Hematopoietic multipotent progenitor cell treated with erythropoietin and hydrocortisone succinate and interleukin-3 and kit ligand, for 4 days (in vitro differentiated cells): Measurements from ENCODE around the gene MAGEA9B.
"Not testable (repeated sequence)": the region's sequence is repeated elsewhere in the genome, so short reads cannot be mapped to it uniquely, and the experiment has no call there.

ENCODE experiments used
- DNase-seq: peaks from one replicate; pipeline ENCODE4 v3.0.0-alpha.2; 2015

Gene MAGEA9B

DNA sequence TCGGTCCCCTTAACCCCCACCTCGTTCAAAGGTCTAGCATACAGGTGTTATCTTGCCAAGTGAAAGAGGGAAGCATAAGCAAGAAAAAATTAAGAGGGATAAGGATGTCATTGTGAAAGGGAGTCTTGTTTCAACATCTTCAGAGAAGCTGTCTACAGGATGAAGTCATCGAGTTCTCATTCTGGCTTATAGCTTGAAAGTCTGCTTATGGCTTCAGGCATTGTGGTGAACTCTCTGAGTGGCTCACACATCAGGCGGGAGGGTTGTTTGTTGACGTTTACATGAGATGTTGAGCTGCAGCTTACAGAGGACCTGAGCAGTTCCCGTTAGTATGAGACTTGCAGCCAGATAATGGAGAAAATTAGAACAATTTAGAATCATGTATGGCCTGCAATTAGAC, 16.6 kb downstream of the MAGEA9B start:
- DNase-seq, result no peak

DNA sequence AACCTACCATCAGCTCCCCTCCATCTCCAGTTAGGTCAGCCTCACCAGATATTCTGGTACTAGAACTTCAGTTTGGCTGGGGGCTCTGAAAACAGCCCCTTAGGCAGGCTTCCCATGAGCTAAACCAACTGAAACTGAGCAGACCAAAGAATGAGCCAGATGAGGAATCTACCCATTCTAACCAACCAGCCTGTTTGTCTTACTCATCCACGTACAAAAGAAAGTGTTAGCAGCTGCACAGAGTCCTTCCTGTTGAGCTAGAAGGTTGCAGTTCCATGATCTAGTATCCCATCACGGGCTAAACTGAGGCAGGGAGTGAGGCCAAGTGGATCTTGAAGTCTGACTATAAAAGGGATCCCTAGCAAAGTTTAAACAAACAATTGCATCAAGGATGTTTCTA, 17.5 kb downstream of the MAGEA9B start:
- no peak for DNase-seq

DNA sequence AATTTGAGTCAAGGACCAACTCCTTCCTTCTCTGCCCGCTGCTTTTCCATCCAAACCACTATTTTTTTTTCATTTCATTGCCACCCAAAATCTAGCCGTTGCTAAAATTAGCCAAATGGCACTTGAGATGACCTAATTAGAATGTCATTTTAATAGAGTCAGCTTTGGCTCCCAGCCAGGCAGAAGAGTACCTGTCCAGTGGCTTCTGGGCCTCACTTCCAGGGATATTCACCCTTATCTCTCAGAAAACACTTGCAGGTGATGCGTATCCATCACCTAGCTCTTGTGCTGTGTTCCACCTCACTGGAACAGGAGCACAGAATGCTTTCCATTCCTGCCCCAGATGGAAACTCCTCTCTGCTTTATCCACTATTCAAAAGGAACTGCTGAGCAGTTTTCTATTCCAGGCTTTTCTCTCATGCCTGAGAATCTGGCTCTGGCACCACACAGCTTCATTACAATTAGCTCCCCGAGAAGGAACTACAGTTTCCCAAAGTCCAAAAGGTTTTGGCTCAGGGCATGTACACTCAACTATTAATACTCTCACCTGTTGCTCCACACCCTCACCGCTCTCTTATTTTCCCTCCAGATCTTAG, 18.5 kb downstream of the MAGEA9B start:
- DNase-seq, result no peak

GRCh38 chrX:149567621-149568417, 19.4 kb downstream of the MAGEA9B start:
- DNase-seq, result no peak

DNA sequence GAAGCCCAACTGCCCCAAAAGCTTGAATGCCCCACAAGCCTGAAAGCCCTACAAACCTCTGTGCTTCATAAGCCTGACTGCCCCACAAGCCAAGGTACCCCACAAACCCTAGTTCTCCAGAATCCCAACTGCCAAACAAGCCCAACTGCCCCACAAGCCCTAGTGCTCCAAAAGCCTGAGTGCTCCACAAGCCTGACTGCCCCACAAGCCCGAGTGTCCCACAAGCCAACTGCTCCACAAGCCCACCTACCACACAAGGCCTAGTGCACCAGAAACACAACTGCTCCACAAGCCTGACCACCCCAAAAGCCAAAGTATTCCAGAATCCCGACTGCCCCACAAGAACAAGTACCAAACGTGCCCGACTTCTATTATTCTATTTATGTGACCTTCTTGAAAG, 23.9 kb downstream of the MAGEA9B start:
- no peak for DNase-seq

- not testable (repeated sequence) for DNase-seq
These were observed 32.0 kb downstream of the MAGEA9B start for GRCh38 chrX:149555251-149555650.

- not testable (repeated sequence) for DNase-seq
These were observed 35.4 kb downstream of the MAGEA9B start for GRCh38 chrX:149551939-149552248.

DNA sequence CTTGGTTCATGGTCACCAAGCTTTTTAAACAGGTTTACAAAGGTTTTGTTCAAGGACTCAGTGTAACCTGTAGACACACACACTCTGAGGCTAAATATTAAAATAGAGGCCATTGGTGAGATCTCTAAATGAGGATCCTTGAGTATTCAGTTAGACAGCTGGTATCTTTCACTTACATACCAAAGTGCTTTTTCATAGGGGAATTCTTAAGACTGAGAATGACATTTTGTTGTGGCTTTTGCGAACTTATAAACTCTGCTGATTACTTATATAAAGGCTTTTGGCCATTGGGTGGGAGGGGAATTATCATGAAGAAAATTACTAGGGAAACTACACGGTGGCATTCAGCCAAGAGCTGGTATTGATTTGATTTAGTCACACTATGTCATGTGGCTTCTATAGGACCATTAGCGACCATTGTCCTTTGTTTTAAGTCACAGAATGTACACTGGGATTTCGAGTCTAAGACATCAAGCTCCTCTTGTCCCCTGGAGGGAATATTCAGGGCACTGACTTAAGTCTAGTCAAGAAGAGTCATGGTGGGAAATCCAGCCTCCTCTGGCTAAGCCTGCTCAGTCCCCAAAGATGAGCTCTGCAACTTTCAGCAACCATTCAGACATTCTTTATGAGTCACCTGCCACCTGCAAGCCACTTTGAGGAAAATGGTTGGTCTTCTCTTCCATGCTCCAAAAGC, 35.9 kb downstream of the MAGEA9B start:
- not testable (repeated sequence) for DNase-seq

GRCh38 chrX:149550454-149550853, 36.8 kb downstream of the MAGEA9B start:
- not testable (repeated sequence) for DNase-seq

DNA sequence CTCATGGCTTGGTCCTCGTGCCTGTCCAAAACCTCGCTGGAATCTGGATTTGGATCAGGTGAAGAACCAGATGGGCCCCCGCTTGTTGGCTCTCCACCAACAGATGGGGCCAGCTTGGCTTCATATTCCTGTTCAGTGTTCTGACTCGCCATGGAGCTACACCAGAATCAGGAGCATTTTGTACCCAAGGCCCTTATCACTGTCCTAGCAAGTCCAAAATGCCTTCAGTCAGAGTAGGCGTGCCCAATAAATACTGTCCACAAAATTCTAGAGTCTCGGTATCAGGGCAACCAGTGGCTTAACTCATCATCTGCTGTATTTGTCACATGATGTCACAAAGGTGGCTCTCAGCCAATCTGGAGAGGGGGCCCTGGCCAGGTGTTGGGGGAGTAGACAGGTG, 37.6 kb downstream of the MAGEA9B start, which contains the start of gene HSFX3:
Gene HSFX3, minus strand, starts transcription at position 224 of the 400 bp plus-strand sequence. Its CDS starts 72 bp downstream, at position 152.
- not testable (repeated sequence) for DNase-seq

DNA sequence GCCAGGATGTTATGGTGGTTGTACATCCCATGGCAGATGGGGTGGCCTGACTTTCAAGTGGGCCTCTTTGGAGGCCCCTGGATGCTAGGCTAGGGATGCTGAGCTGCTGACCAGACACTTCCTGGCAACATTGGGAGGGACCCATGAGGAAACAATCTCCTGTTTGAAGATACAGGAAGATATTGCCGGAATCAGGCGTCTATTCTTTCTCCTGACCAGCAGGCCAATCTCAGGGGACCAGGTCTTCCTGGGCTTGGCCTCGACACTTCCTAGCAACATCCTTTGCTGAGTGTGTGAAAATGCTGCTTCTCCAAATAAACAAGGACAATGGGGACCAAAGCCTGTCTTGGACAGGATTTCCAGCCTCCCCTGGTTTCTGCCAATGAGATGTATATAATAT, 39.5 kb downstream of the MAGEA9B start:
- DNase-seq, result not testable (repeated sequence)

- DNase-seq, result not testable (repeated sequence)
These were observed 40.3 kb downstream of the MAGEA9B start for GRCh38 chrX:149546962-149547361.

GRCh38 chrX:149545545-149546543, 41.4 kb downstream of the MAGEA9B start:
- DNase-seq, result not testable (repeated sequence)

DNA sequence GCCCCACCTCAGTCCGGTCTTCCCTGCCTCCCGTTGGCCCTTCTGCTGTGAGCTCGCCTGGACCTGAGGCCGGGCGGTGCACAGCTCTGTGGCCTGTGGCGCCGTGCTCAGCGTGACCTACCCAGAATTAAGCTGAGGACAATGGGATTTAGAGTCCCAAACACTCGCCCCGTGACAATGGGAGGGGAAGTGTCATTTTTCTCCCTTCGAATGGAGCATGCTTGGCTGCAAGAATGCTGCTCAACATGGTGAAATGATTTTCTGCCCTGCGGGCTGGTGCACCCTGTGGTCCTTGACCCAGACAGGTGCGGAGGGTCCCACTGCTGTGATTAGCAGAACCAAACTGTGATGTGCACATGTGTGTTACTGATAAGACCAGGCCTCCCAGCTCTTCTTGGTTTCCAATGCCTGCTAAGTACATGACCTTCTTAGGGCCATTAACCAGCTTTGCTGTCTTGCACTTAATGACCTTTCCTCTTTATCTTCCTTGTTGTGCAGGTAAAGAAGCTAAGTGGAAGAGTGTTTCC, 45.7 kb downstream of the MAGEA9B start:
- peak; percentile 46 for DNase-seq

GRCh38 chrX:149540621-149541520, 46.4 kb downstream of the MAGEA9B start, which contains the start of gene EOLA1:
Gene EOLA1, plus strand, starts transcription at chrX:149541012. Its CDS starts 4,619 bp downstream, at chrX:149545631.
- DNase-seq, result peak; percentile 97

- DNase-seq, result peak; percentile 95
These were observed 47.1 kb downstream of the MAGEA9B start for GRCh38 chrX:149540131-149540620.

GRCh38 chrX:149539283-149540130, 47.8 kb downstream of the MAGEA9B start:
- peak; percentile 97 for DNase-seq

- DNase-seq, result not testable (repeated sequence)
These were observed 49.8 kb downstream of the MAGEA9B start for GRCh38 chrX:149537474-149537873.

- DNase-seq, result not testable (repeated sequence)
These were observed 52.2 kb downstream of the MAGEA9B start for GRCh38 chrX:149534926-149535602.
